SU-DHL-6 (cell line): ENCODE results near the gene DCK.

Experiments used
- EZH2phosphoT487 ChIP-seq: fragments of 200-600 bp; sonication (generic), shearing (Covaris generic); conservative IDR thresholded peaks from 2 replicates; pipeline ENCODE4 v1.6.1; 2018; ENCODE audit warnings: mild to moderate bottlenecking, antibody characterized with exemption, low read length, moderate library complexity, mixed read lengths
- TF ChIP-seq, protein P1 (sequence below): fragments of 200-600 bp; sonication (generic); IDR thresholded peaks from one replicate; pipeline ENCODE4 v1.5.1; 2017; ENCODE audit warnings: antibody characterized with exemption, mild to moderate bottlenecking, low read length, moderate library complexity; ENCODE audit not compliant: insufficient read depth, poor library complexity, severe bottlenecking

GRCh38 chr4:70993181-70994068 is at the start of gene DCK:
- TF ChIP-seq, protein P1, sequence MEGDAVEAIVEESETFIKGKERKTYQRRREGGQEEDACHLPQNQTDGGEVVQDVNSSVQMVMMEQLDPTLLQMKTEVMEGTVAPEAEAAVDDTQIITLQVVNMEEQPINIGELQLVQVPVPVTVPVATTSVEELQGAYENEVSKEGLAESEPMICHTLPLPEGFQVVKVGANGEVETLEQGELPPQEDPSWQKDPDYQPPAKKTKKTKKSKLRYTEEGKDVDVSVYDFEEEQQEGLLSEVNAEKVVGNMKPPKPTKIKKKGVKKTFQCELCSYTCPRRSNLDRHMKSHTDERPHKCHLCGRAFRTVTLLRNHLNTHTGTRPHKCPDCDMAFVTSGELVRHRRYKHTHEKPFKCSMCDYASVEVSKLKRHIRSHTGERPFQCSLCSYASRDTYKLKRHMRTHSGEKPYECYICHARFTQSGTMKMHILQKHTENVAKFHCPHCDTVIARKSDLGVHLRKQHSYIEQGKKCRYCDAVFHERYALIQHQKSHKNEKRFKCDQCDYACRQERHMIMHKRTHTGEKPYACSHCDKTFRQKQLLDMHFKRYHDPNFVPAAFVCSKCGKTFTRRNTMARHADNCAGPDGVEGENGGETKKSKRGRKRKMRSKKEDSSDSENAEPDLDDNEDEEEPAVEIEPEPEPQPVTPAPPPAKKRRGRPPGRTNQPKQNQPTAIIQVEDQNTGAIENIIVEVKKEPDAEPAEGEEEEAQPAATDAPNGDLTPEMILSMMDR: no peak
- no peak for TF ChIP-seq EZH2phosphoT487
